ENCODE measurements around the gene EXT2. TPM values are rescaled to one million over a fixed set of nuclear protein-coding genes. Genes with fewer than 3 reads are reported as not detected.

The EXT2 gene
- total RNA-seq, 1 experiment from 2014 or later: 42.9 TPM

DNA sequence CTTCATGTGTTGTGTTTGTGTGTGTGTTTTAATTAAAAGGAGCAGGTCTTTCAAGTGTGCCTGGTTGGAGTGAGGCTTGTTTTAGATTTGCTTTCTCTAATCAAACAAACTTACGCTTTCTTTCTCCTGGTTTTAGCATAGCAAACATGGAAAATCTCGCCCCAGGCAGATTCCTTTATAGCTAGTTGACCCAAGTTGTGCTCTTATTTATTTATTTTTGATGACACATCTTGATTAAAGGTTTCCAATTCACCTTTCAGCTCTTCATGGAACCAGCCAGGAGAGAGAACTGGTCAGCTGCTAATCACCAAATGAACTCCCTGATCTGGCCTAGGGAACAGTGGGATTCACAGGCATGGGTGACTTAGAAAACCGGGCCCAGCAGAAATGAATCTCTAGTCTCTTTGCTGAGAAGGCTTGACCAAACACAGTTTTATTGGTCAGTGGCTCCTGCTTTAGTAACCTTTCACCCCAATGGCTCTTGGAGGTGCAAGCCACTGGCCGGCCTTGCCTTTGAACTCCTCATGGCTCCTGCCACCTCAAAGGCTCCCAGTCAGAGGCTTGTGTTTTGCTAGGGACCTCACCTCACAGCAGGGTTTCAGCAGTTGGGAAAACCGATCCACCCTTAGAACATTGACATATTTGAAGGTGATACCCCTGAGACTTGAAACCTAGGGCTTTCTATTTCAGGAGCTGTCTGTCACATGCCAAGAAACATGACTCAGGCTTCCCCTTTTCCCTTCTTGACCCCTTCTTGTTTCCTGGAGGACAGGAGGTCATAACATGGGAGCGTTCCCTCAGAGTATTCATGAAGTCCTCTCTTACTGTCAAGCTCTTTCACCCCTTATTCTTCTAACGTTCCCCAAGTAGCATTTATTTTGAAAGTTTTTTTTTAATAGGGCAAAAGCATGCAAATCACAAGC, 48.8 kb downstream of the EXT2 start:
- H3T11ph ChIP-seq (ENCODE audit: low read length): no peak overlapping the region
- H4K91ac ChIP-seq (ENCODE audit: insufficient read length, low read depth, low read length): no peak overlapping the region
- H3K9ac ChIP-seq (ENCODE audit: extremely low read depth, insufficient read length, low read length): no peak overlapping the region
- H3K79me2 ChIP-seq (ENCODE audit: insufficient read depth, low read length): no peaks in the 10 kb centered on the region
- no peaks in the 10 kb centered on the region for H3K27me3 ChIP-seq (ENCODE audit: insufficient read depth, low read length)
- TF ChIP-seq, protein P1, sequence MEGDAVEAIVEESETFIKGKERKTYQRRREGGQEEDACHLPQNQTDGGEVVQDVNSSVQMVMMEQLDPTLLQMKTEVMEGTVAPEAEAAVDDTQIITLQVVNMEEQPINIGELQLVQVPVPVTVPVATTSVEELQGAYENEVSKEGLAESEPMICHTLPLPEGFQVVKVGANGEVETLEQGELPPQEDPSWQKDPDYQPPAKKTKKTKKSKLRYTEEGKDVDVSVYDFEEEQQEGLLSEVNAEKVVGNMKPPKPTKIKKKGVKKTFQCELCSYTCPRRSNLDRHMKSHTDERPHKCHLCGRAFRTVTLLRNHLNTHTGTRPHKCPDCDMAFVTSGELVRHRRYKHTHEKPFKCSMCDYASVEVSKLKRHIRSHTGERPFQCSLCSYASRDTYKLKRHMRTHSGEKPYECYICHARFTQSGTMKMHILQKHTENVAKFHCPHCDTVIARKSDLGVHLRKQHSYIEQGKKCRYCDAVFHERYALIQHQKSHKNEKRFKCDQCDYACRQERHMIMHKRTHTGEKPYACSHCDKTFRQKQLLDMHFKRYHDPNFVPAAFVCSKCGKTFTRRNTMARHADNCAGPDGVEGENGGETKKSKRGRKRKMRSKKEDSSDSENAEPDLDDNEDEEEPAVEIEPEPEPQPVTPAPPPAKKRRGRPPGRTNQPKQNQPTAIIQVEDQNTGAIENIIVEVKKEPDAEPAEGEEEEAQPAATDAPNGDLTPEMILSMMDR (conservative IDR thresholded peaks at IDR 0.05): no peak
- H3K4me1 ChIP-seq (ENCODE audit: insufficient read depth, low read length): no peaks in the 10 kb centered on the region
- Mint-ChIP-seq H3K36me3 (ENCODE audit: insufficient read depth in 1 of 3, low read depth in 3 of 3) (peaks cover 0 to 8% (median 0%) of the 10 kb centered on the region in 3 experiments; a peak in 2 of 7 replicates), H3K4me1 (peaks cover 0 to 6% of the 10 kb centered on the region in 2 experiments; a peak in 2 of 4 replicates), H3K27ac (no peak overlapping the region), H3K4me3 (no peak overlapping the region), H3K9me3 (no peaks in the 10 kb centered on the region), H3K27me3 (ENCODE audit: low read depth) (no peaks in the 10 kb centered on the region)
- no peak overlapping the region for H4K8ac ChIP-seq (replicated peaks; ENCODE audit: insufficient read length, low read depth, low read length)
- H3K14ac ChIP-seq (ENCODE audit: insufficient read depth, low read length): no peak overlapping the region
- DNase-seq: no peak
- H2BK15ac ChIP-seq (ENCODE audit: low read depth, low read length): no peak overlapping the region
- no peak overlapping the region for H3K27ac ChIP-seq (ENCODE audit: insufficient read length, low read depth, low read length)
- no peak overlapping the region for H2BK20ac ChIP-seq (ENCODE audit: low read depth, low read length, poor library complexity, severe bottlenecking)
- no peak overlapping the region for H2AFZ ChIP-seq (ENCODE audit: low read length)
- no peak overlapping the region for H2BK5ac ChIP-seq (ENCODE audit: insufficient read length, low read length)
- no peaks in the 10 kb centered on the region for H3K23me2 ChIP-seq (ENCODE audit: insufficient read length, low read depth, low read length, poor library complexity, severe bottlenecking)
- H4K20me1 ChIP-seq (ENCODE audit: control insufficient read depth, insufficient read depth, insufficient read length): no peaks in the 10 kb centered on the region
- no peaks in the 10 kb centered on the region for H3K9me3 ChIP-seq (ENCODE audit: control insufficient read depth, low read depth, low read length)
- no CpG with 5 or more reads among the region's 7 CpGs for WGBS (ENCODE audit: extremely low coverage, insufficient read length, low lambda C conversion rate)
- H3K56ac ChIP-seq (ENCODE audit: insufficient read length, low read depth, low read length): no peak overlapping the region
- no peak overlapping the region for H2AK5ac ChIP-seq (ENCODE audit: insufficient read length, low read length)
- no peak overlapping the region for H4K5ac ChIP-seq (ENCODE audit: insufficient read length, low read depth, low read length)
- no peak overlapping the region for H3K23ac ChIP-seq (ENCODE audit: insufficient read length, low read depth, low read length)
- H3K79me1 ChIP-seq (ENCODE audit: insufficient read depth, low read depth, low read length, poor library complexity, severe bottlenecking): no peaks in the 10 kb centered on the region
- H3K4ac ChIP-seq (ENCODE audit: low read depth, low read length): no peak overlapping the region
- no peak overlapping the region for H3K18ac ChIP-seq (ENCODE audit: insufficient read length, low read depth, low read length)
- H2BK12ac ChIP-seq (ENCODE audit: insufficient read length, low read depth, low read length): no peak overlapping the region
- no peak overlapping the region for H3K4me2 ChIP-seq (ENCODE audit: insufficient read depth, insufficient read length, low read length)
- no peak overlapping the region for H2BK120ac ChIP-seq (ENCODE audit: low read depth, low read length, poor library complexity, severe bottlenecking)
